Mucosa of stomach (tissue), 1 donor: ENCODE results near the gene ZGLP1.

ENCODE experiments used
- H3K27me3 ChIP-seq: one replicate; pipeline ENCODE4 v1.7.0; 2013; ENCODE audit warnings: mild to moderate bottlenecking, low read length; ENCODE audit not compliant: control insufficient read depth, insufficient read depth
- H3K36me3 ChIP-seq: one replicate; pipeline ENCODE4 v1.7.0; 2013; ENCODE audit warnings: low read length; ENCODE audit not compliant: control insufficient read depth, insufficient read depth
- H3K4me1 ChIP-seq: one replicate; pipeline ENCODE4 v1.7.0; 2013; ENCODE audit warnings: mild to moderate bottlenecking, low read length; ENCODE audit not compliant: control insufficient read depth, insufficient read depth
- H3K4me3 ChIP-seq: one replicate; pipeline ENCODE4 v1.7.0; 2013; ENCODE audit warnings: low read length
- H3K9ac ChIP-seq: one replicate; pipeline ENCODE4 v1.7.0; 2013; ENCODE audit warnings: mild to moderate bottlenecking, low read length, moderate library complexity
- H3K9me3 ChIP-seq: one replicate; pipeline ENCODE4 v1.7.0; 2013; ENCODE audit warnings: mild to moderate bottlenecking, low read length, moderate library complexity; ENCODE audit not compliant: control insufficient read depth
- donor health status: Pancreatic carcinoma.

Gene ZGLP1

GRCh38 chr19:10295847-10296591 lies 13.6 kb downstream of the ZGLP1 start:
- Histone ChIP-seq H3K27me3 (peaks cover 61% of the 10 kb centered on the region), H3K9ac (peak overlapping the region; percentile 22), H3K36me3 (no peaks in the 10 kb centered on the region), H3K4me1 (peaks cover 40% of the 10 kb centered on the region), H3K4me3 (no peak overlapping the region), H3K9me3 (no peaks in the 10 kb centered on the region)

GRCh38 chr19:10295305-10295846 lies 14.2 kb downstream of the ZGLP1 start:
- no peak overlapping the region for H3K4me3 ChIP-seq
- peaks cover 67% of the 10 kb centered on the region for H3K27me3 ChIP-seq

GRCh38 chr19:10294368-10294697 lies 15.3 kb downstream of the ZGLP1 start:
- H3K27me3 ChIP-seq = peaks cover 69% of the 10 kb centered on the region

More at GRCh38 chr19:10295305-10295846, 14.2 kb downstream of the ZGLP1 start:
- Histone ChIP-seq H3K9ac (peak overlapping the region; percentile 22), H3K9me3 (no peaks in the 10 kb centered on the region), H3K36me3 (no peaks in the 10 kb centered on the region), H3K4me1 (peaks cover 46% of the 10 kb centered on the region)

DNA sequence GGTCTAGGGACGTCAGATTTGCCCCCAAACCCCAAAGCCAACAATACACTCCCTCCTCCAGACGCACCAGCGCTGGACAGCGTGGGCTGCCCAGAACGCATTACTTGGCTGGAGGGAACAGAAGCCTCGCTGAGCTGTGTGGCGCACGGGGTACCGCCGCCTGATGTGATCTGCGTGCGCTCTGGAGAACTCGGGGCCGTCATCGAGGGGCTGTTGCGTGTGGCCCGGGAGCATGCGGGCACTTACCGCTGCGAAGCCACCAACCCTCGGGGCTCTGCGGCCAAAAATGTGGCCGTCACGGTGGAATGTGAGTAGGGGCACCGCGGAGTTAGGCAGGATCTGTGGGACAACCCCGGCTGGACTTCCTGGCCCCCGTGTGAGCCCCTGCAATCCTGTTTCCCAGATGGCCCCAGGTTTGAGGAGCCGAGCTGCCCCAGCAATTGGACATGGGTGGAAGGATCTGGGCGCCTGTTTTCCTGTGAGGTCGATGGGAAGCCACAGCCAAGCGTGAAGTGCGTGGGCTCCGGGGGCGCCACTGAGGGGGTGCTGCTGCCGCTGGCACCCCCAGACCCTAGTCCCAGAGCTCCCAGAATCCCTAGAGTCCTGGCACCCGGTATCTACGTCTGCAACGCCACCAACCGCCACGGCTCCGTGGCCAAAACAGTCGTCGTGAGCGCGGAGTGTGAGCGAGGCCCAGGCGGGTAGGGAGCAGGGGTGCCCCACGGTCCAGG lies 15.8 kb downstream of the ZGLP1 start:
- Histone ChIP-seq H3K9ac (no peak overlapping the region), H3K27me3 (peaks cover 75% of the 10 kb centered on the region), H3K36me3 (no peaks in the 10 kb centered on the region), H3K9me3 (no peaks in the 10 kb centered on the region), H3K4me1 (peaks cover 60% of the 10 kb centered on the region), H3K4me3 (no peak overlapping the region)

More at GRCh38 chr19:10294368-10294697, 15.3 kb downstream of the ZGLP1 start:
- H3K9me3 ChIP-seq = no peaks in the 10 kb centered on the region
- no peak overlapping the region for H3K9ac ChIP-seq
- no peaks in the 10 kb centered on the region for H3K36me3 ChIP-seq
- no peak overlapping the region for H3K4me3 ChIP-seq
- H3K4me1 ChIP-seq = peaks cover 55% of the 10 kb centered on the region

GRCh38 chr19:10292789-10293636 lies 16.6 kb downstream of the ZGLP1 start:
- Histone ChIP-seq H3K27me3 (peaks cover 82% of the 10 kb centered on the region), H3K4me3 (peak overlapping the region; percentile 8), H3K4me1 (peaks cover 64% of the 10 kb centered on the region), H3K36me3 (no peaks in the 10 kb centered on the region), H3K9ac (no peak overlapping the region), H3K9me3 (no peaks in the 10 kb centered on the region)

GRCh38 chr19:10292206-10292788 lies 17.3 kb downstream of the ZGLP1 start:
- Histone ChIP-seq H3K9me3 (no peaks in the 10 kb centered on the region), H3K4me3 (peak overlapping the region; percentile 8), H3K9ac (no peak overlapping the region), H3K27me3 (peaks cover 90% of the 10 kb centered on the region), H3K4me1 (peaks cover 71% of the 10 kb centered on the region), H3K36me3 (no peaks in the 10 kb centered on the region)

GRCh38 chr19:10291554-10292205 lies 17.9 kb downstream of the ZGLP1 start:
- peaks cover 77% of the 10 kb centered on the region for H3K4me1 ChIP-seq
- H3K4me3 ChIP-seq = no peak overlapping the region
- H3K36me3 ChIP-seq = no peaks in the 10 kb centered on the region
- H3K9me3 ChIP-seq = no peaks in the 10 kb centered on the region
- no peak overlapping the region for H3K9ac ChIP-seq
- H3K27me3 ChIP-seq = peaks cover 96% of the 10 kb centered on the region

DNA sequence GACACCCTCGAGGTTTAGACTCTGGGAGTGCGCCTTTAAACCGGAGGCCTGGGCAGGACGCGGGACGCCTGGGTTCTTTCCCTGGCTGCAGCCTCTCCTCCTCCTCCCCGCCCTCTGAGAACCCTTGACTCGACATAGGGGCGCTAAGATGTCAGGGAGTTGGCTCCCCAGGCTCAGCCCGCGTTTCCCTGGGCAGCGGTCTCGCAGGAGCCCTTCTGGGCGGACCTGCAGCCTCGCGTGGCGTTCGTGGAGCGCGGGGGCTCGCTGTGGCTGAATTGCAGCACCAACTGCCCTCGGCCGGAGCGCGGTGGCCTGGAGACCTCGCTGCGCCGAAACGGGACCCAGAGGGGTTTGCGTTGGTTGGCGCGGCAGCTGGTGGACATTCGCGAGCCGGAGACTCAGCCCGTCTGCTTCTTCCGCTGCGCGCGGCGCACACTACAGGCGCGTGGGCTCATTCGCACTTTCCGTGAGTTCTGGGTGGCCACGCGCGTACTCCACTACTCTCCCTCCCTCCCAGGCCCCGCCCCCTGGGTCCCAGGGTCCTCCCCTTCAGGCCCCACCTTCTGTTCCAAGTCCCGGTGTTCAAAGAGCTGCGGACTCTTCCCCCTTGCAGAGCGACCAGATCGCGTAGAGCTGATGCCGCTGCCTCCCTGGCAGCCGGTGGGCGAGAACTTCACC lies 18.6 kb downstream of the ZGLP1 start:
- Histone ChIP-seq H3K9me3 (no peaks in the 10 kb centered on the region), H3K36me3 (no peaks in the 10 kb centered on the region), H3K4me1 (peaks cover 77% of the 10 kb centered on the region), H3K9ac (no peak overlapping the region), H3K4me3 (no peak overlapping the region), H3K27me3 (peaks cover 93% of the 10 kb centered on the region)

DNA sequence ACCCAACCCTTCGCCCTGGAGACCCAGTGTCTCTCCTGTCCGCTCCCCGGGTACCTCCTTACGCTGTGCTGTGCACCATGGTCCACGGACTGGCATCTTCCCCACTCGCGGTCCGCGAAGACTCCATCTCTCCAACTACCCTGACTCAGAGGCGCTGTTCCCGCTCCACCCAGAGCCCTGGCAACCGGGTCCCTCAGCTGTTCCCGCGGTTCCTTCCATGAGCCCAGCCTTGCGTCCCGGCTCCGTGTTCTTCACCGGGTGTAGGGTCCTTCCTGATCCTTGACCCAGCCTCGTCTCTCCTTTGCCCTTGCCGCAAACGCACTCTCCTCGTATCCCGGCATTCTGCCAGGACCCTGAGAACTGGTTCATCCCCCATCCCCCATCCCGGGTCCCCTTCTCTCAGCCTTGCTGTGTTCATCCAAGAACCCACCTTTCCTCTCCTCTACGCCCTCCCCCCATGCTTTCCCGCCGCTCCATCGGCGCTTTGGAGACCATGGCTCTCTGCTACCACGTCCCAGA lies 19.2 kb downstream of the ZGLP1 start:
- H3K9ac ChIP-seq = no peak overlapping the region

GRCh38 chr19:10289836-10290356 lies 19.7 kb downstream of the ZGLP1 start, which contains the start of gene ICAM5:
Gene ICAM5, plus strand, starts transcription at chr19:10289952. Its CDS starts 92 bp downstream, at chr19:10290044.
- Histone ChIP-seq H3K9ac (no peak within 1 kb of the TSS), H3K9me3 (no peaks in the 10 kb centered on the region), H3K4me1 (peaks cover 66% of the 10 kb centered on the region), H3K36me3 (no peaks in the 10 kb centered on the region), H3K4me3 (peak within 1 kb of the TSS; percentile 36), H3K27me3 (peaks cover 82% of the 10 kb centered on the region)

More for the DNA sequence above, 19.2 kb downstream of the ZGLP1 start:
- Histone ChIP-seq H3K36me3 (no peaks in the 10 kb centered on the region), H3K27me3 (peaks cover 88% of the 10 kb centered on the region), H3K4me1 (peaks cover 71% of the 10 kb centered on the region), H3K9me3 (no peaks in the 10 kb centered on the region), H3K4me3 (no peak overlapping the region)
